GM12865 (cell line): ENCODE measurements around the gene WDR86.

ENCODE experiments used
- DNase-seq: peaks from one replicate; pipeline ENCODE4 v3.0.0; 2010; ENCODE audit warnings: low read depth
- H3K4me3 ChIP-seq: 2 replicates; pipeline ENCODE4 v1.5.1; 2011; ENCODE audit warnings: mild to moderate bottlenecking, low read depth, low read length, control low read depth
- CTCF ChIP-seq: IDR thresholded peaks from 2 replicates; pipeline ENCODE4 v1.5.1; 2011; ENCODE audit warnings: low read length, control low read depth, low read depth, inconsistent platforms; ENCODE audit not compliant: insufficient read depth; ENCODE audit errors: missing control alignments

WDR86 gene

DNA sequence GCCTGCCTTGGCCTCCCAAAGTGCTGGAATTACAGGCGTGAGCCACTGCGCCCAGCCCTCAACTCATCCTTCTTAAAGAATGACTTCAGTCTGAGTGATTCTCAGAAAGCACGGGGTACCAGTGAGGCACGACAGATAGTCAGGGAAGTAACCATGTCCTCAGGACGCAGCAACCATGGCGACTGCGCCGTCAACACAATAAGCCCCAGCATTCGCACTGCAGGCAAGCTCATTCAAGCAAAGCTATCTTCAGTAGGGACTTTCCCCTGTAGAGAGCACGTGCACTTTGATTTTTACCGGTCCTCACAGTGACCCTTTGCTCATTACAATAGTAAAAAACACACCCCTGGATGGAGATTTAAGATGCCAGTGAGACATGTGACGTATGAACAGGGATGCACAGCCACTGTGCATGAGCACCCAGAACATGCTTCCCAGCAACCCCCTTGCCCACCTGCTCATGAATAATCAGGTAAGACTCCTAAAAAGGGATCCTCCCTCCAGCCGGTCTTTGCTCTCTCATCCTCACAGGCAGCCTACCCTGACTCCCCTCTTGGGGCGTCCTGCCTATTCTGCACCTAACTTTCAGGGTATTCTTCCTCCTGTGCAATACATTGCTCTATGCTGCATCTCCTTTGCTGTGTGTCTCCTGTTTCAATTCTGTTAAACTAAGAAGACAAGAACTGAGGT, 9.1 kb downstream of the WDR86 start:
- H3K4me3 ChIP-seq: no peak overlapping the region
- DNase-seq: peak; percentile 77
- no peak for TF ChIP-seq CTCF

DNA sequence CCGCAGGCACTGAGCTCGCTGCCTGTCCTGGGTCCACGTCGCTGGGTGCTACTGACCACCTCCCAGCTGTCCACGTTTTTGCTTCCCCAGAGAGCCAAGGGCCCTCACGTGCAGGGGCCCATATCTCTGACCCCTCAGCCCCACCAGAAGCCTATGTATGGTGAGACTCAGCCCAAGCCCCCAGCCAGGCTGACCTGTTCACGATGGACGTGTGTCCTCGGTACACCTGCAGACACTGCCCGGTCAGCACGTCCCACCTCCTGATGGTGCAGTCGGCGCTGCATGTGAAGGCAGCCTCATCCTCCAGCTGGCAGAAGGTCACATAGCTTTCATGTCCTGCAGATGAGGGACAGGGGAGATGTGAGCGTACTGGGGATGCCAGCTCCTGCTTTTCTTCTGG, 9.9 kb downstream of the WDR86 start:
- DNase-seq: no peak
- TF ChIP-seq CTCF: no peak
- H3K4me3 ChIP-seq: no peak overlapping the region

DNA sequence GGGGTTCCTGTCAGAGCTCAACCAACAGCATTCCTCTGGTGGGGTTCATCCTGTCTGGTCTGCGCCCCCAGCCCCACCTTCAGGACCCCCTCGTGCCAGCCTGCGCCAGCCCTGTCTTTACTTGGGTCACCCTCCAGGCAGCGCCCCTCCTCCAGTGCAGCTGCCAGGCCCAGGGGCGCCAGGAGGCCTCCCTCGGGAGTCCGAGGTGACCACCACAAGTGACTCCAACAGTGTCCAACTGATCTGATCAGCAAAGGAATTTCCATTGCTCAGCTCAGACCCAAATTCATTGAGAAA, 10.6 kb downstream of the WDR86 start:
- TF ChIP-seq CTCF: no peak
- DNase-seq: no peak
- no peak overlapping the region for H3K4me3 ChIP-seq

GRCh38 chr7:151398446-151399304, 11.2 kb downstream of the WDR86 start:
- DNase-seq: no peak
- no peak for TF ChIP-seq CTCF
- no peak overlapping the region for H3K4me3 ChIP-seq

- no peak overlapping the region for H3K4me3 ChIP-seq
- no peak for TF ChIP-seq CTCF
- DNase-seq: no peak
These were observed 12.8 kb downstream of the WDR86 start for GRCh38 chr7:151397026-151397425.

- TF ChIP-seq CTCF: no peak
- no peak overlapping the region for H3K4me3 ChIP-seq
- no peak for DNase-seq
These were observed 13.4 kb downstream of the WDR86 start for GRCh38 chr7:151396328-151396970.
